NCI-H1417 (cell line): ENCODE data around the gene DOCK1.

Source experiments
- DNase-seq, 3 experiments: peaks; one replicate each; lab custom pipeline; 2025; lab: John Stamatoyannopoulos, UW

The DOCK1 gene

DNA sequence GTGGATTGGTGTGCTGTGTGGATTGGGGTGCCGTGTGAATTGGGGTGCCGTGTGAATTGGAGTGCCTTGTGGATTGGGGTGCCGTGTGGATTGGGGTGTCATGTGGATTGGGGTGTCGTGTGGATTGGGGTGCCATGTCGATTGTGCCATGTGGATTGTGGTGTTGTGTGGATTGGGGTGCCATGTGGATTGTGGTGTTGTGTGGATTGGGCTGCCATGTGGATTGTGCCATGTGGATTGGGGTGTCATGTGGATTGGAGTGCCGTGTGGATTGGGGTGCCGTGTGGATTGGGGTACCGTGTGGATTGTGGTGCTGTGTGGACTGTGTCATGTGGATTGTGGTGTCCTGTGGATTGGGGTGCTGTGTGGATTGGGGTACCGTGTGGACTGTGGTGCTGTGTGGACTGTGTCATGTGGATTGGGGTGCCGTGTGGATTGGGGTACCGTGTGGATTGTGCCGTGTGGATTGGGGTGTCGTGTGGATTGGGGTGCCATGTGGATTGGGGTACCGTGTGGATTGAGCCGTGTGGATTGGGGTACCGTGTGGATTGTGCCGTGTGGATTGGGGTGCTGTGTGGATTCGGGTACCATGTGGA lies 523.3 kb downstream of the DOCK1 start:
- DNase-seq = no peak

DNA sequence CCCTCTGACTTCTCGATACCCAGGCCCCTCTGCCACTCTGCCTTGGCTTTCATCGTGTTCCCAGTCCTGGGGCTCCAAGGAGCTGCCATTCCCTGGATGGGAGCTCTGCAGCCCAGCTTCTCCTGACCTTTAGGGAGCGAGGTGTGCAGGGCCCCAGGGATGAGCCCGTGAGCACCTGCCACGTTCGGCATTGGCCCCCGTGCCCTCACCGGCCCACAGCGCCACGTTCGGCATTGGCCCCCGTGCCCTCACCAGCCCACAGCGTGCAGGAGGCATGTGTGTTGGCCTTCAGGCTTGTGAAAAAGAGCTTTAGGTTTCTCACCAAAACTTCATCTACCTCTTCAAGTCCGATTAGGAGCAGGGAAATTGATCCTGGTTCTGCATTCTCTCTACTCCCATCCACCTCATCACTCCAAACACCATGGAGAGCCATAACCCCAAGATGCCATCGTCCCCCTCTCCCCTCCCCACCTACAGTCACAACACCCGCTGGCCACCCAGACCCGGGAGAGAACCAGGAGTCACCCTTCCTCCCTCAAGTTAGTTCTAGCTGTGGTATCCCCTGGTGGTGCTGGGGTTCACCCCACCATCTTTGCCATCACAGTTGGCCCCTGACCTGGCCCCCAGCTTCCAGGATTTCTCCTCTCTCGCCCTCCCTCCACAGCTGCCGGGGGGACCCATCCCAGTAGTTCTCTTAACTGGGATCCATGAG lies 524.5 kb downstream of the DOCK1 start:
- no peak for DNase-seq

DNA sequence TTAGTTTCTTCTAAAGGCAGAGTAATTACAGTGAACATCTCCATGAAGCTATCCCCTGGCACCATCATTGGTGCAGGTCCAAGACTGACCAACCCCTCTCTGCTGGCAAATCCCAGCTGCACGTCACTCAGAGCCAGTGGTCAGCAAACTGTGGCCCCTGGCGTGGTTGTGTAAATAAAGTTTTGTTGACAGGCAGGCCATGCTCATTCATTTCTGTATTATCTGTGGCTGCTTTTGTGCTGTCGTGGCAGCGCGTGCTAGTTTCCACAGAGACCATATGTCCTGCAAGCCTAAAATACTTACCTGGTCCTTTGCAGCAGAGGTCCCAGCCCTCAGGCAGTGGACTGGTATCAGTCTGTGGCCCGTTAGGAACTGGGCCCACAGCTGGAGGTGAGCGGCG lies 526.3 kb downstream of the DOCK1 start:
- no peak for DNase-seq

DNA sequence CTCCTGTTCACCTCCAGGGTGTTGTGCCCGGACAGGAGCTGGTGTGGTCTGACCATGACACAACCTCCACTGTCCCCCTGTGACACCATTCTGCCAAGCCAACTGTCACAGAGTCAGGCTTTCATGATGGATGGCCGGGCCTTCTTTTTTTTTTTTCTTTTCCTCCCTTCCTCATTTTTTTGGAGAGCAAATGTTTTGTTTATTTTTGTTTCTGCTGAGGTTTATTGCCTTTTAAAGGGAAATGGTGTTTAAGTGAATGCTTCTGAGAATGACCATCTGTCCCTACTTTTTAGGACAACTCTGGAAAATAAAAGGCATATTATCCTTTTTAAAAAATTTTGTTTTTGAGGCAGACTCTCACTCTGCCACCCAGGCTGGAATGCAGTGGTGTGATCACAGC lies 528.8 kb downstream of the DOCK1 start:
- DNase-seq = no peak

DNA sequence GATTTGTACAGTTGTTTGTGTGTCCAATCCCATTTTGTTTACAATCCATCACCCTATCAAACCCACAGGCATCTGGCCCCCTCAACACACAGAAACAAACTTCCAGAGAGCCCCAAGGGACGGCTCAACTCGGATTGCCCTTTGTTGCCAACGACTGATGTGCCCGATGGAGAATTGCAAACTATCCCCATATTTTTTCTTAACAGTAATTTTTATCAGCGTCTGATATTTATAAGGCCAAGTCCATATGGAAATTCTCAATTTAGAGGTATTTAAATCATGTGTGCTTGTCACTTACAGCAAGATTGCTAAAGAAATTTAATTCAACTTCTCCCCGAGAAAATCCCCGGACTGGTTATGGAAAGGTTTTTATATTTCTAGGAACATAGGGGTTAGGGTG lies 530.0 kb downstream of the DOCK1 start:
- no peak for DNase-seq

DNA sequence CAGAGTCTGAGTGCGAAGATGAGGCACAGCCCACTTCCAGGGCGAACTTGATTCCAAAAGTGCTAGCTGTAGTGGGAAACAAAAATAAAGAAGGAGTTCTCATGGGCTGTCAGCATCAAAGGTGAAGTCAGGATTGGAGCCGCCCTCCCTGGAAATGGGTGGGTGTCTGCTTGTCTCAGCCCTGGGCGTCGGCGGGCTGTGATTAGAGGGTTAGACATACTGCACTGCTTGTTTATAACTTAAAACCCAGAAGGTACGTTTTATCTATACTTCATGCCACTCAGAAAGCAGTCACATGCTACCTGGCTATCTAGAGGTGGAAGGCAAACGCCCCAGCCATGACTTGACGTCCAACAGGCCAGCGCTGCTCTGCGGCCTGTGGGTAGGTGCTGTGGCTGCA lies 535.1 kb downstream of the DOCK1 start:
- DNase-seq = no peak

DNA sequence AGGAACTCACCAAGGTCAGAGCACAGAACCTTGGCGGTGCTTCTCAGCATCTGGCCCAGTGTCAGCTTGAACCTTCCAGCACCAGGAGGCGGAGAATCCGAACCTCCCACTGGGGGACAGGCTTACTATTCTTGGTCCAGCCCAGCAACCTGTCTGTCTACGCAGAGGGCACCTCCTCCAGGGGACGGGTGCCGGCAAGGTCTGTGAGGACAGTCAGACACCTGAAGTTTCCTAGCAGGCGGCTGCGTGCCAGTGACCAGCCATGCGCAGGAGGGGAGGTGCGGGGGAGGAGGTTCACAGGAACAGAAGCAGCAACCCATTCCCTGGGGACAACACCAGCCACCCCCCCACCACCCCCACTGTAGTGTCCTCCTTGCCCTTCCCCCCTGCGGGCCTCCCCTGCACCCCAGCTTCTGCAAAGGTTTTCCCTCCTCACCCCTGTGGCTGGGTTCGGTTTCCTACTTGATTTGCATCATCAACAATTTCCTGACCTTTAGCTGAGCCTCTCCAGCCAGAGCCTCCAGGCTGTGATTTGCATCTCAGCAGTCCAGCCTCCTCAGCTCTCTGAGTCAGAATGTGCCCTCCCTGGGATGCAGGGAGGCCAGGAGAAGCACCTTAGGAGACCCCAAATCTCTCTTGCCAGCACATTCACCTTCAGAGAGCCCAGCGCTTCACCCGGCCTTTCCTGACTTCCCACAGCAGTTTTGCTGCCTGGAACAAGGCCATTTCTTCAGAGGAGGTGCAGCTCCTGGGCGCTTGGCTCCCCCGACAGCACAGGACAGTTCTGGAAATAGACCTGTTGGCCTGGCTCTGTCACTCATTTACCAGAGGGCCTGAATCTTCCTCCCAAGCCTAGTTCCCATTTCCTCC lies 536.4 kb downstream of the DOCK1 start:
- DNase-seq = no peak

DNA sequence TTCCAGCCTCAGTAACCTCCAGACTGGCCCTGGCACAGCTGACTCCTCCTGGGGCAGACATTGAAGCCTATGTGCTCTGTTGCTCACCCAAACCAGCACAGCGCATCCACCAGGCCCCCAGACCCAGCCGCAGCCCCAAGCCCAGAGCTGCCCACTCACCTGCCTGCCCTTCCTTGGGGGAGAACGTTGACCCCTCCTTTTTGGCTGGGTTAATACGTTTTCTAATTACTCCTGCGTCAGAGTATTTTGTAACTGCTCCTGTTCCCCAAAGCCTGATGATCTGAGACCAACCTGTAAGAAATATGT lies 536.9 kb downstream of the DOCK1 start:
- DNase-seq = no peak

DNA sequence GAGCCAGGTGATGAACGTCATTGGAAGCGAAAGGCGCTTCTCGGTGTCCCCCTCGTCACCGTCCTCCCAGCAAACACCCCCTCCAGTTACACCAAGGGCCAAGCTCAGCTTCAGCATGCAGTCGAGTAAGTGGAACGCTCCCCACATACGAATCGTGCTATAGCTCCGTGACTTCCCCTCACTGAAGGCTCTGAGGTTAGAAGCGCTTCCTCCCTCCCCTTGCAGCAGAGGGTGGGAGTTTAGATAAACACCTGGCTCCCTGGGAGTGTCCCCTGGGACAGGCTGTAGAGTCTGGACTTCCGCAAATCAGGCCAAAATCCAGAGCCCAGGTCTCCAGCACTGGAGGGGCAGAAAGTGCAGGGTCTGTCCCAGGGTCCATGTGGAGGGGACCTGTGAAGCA lies 538.9 kb downstream of the DOCK1 start:
- DNase-seq = no peak

DNA sequence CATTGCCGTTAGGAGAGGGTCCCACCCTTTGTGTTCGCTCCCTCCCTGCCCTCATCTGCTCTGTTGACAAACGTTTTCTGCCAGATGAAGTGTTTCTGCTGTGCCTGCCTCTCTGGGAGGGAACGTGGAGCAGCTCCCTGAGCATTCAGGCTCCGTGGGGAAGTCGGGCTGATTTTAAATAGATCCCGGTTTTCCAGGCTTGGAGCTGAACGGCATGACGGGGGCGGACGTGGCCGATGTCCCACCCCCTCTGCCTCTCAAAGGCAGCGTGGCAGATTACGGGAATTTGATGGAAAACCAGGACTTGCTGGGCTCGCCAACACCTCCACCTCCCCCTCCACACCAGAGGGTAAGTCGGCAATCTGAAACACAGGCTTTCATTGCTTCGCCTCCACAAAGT lies 542.0 kb downstream of the DOCK1 start:
- DNase-seq = no peak

DNA sequence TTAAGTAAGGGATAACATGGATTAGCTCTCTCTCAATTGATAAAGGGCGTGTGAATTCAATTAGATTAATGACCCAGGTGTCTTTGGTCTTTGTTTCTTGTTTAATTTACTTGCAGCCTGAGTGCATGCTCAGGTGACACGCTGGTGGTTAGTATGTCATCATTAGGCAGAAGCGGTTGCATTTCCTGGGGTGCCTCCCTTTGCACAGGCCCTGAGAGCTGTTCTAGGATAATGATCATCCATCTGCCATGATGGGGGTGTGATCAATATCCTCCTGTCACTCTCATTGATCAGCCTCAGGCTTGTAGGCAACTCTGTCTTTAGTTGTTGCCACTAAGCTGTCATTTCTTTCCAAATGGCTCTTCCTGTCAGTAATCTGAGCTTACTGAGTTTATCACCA lies 544.3 kb downstream of the DOCK1 start:
- no peak for DNase-seq

DNA sequence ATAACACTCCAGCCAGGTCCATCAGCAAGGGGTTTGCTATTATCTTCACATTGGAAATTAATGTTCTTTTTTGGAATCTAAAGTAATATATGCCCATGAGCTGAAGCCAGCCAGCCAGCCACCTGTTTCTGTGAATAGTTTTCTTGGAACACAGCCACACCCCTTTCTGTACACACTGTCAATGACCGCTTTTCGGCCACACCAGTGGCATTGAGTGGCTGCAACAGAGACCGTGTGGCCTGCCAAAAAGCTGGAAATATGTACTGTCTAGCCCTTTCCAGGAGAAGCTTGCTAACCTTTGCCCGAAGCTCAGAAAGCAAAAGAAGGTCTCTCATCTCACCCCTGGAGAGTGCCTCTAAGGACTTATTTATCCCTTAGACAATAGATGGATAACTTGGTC lies 545.4 kb downstream of the DOCK1 start:
- DNase-seq = no peak

DNA sequence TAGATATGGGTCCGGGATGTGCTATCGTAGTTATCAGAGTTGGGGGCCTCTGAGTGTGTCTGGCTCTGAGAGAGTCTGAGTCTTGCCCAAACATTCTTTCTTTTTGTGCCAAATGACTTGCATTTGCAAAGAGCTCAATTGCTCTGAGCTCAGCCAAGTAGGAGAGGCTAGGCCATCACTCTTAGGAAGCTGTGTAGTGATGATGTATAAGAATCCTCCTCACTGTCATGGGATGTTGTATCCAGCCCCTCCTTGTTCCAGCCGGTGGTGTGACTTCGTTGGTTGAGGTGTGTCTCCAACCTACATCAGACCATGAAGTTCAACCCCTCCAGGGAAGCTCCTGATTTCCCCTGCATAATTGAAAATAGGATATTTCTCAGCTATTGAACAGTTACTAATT lies 546.4 kb downstream of the DOCK1 start:
- no peak for DNase-seq

DNA sequence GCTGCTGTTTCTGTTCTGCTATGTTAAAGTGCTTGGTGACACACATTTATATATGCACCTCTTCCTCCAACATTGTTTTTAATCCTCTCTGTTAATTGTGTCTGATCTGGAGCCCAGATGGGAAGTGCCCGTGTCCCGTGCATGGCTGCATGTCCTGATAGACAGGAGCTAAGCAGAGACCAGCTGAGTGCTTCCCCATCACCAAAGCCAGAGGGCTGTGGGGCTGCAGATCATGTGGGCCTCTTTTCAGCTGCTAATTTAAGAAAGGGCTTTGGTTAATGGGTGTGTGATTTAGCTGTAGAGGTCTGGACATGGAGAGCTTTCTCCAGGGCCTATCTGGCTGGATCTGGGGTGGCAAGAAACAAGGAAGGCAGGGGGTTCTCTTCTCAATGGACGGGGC lies 547.3 kb downstream of the DOCK1 start:
- DNase-seq = no peak

DNA sequence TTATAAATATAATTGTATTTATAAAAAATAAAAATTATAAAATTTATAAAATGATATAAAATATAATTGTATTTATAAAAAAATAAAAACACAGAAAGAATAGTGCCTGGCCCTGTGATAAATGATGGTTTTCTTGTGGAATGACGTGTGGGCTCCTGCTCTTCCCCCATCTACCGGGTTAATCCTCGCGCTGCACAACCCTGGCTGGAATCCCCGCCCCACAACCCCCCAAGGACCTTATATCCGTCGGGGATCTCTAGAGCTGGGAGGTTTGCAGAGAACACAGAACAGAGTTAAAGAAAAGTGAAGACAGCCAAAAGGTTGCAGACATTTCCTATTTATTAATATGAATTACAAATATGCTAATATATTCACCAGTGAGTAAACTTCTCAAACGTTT lies 548.5 kb downstream of the DOCK1 start:
- no peak for DNase-seq

DNA sequence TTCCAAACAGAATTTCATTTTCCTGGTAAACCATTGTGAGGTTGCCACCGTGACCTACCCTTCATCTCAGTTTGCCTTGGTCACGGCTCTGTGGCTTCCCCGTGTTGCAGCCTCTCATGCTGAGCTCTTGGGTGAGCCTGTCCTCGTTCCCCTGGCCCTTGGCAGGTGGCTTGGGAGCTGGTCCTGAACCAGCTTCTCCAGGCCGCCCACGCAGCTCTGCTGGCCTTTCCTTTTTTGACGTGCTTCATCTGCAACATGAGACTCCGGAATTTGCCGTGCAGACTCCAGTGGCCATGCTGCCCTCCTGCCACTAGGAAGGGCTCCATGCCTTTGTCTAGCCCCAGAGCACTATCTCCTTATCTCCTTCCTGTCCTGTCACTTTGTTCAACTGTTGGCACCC lies 550.9 kb downstream of the DOCK1 start:
- no peak for DNase-seq

DNA sequence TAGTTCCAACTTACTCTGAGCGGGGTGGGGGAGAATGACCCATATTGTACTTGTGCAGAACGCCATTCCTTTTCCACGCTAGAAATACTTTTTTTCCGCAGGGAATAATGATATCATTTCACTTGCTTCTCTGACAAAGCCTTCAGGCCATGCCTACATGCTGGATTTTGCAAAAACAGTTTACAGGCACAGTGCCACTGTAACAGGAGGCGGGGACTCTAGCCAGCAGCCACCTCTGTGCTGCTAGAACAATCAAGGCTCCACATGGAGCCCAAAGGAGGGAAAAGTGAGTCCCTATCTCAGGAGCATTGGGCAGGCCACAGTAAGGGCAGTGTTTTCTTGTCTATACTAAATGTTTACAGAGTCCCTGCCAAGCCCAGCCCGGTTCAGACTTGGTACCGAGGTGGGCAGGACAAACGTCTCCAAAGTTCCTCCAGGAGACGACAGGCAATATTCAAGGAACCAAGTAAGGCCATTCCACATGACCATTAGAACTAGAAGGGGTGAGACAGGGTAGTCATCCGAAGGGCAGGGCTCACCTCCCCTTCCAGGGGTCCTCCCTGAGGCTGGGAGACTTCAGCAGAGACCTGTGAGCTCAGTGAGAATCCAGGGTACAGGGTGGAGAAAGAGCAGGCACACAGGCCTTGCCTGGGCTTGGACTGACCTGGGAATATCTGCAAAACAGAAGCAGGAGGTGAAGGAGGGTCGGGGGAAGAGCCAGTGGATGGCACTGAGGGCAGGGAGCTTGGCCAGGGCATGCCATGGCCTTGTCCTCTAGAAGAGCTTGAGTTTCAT lies 553.0 kb downstream of the DOCK1 start:
- no peak for DNase-seq

DNA sequence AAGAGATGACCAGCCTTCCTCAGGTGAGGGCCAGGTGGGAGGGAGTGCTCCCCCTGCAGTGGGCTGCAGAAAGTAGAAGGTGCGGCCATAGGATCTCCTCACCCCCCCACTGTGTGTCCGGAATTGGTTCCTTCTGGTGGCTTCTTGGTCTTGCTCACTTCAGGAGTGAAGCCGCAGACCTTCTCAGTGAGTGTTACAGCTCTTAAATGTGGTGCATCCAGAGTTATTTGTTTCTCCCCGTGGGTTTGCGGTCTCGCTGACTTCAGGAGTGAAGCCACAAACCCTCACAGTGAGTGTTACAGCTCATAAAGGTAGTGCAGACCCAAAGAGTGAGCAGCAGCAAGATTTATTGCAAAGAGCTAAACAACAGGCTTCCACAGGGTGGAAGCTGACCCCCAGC lies 553.6 kb downstream of the DOCK1 start:
- no peak for DNase-seq

DNA sequence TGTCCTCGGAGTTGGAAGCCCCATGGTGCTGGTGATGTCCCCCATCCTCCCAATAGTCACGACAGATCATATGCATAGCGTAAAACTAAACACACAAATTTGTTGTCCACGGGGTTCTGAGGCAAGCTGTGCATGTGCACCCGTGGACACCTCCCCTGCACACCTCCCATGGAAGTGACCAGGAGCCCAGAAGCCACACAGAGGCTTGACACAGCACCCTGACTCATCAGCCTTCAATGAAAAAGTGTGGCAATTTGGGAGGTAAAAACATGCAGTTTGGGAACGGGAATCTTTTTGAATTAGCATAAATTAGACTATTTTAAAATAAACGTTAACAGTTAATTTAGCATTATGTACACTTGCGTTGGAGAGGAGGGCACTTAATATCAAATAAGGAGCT lies 554.7 kb downstream of the DOCK1 start:
- no peak for DNase-seq

DNA sequence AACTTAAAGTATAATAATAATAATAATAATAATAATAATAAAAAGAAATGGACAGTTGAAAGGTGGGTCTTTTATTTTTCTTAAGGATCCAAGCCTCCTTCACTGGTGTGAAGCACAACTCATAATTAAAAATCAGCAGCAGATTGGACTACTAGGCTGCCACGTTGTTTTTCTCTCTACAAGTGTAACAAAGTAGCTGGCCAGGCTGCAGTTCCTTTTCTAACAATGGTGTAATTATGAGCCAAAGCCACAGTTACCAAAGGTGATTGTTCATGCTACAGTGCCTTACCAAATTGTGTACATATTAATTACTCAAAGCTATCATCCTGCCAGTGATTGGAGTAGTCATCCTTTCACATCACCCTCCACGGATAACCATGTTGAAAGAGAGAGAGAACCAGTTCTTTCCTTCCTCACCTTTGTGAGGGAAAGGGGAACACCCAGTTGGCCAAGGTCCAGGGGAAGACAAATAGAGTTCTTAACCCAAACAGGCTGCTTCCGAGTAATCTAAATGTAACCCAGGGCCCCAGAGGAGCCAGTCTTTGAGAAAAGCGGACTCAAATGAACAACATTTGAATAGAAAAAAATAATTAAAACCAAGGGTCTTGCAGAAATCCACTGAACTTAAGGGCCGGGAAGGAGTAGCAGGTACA lies 557.5 kb downstream of the DOCK1 start:
- no peak for DNase-seq

DNA sequence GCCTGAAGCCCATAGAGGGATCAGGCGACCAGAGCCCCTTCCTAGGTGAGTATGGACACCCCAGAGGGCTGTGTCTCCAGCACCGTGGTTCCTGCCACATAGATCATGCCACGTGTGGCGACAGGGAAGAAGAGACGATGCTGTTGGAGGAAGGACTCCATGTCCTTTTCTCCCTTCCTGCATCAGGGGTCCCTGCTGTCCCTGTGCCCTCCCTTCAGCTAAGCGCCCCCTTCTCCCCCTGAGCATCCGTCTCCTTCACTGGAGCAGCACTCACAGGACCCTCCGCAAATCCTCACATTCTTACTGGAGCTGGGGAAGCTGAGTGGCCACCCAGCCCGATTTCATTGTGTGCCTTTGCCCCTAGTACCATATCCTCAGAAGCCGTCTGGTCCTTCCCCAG lies 558.3 kb downstream of the DOCK1 start:
- no peak for DNase-seq

DNA sequence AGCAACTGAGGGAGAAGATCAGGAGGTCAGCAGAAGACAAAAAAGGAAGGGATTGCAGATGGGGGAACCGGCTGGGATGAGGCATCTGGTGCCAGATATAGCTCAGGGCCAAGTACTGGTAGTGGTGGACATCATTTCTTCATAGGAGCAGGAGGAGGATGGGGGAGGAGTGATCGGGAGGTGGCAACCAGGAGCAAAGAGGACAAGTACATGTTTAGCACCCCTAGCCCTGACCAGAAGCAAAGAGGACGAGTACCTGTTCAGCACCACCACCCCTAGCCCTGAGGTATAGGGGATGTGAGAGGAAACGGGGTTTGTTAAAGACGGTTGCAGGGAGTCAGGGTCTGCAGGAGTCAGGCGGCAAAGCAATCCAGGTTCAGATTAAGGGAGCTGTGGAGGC lies 559.3 kb downstream of the DOCK1 start:
- no peak for DNase-seq
